Stimulated activated CD4-positive, alpha-beta T cell treated with anti-CD3 and anti-CD28 coated beads, Interleukin-12 subunit alpha, Interleukin-12 subunit beta, amount 100 ng/mL, for 4 hours (primary cell): ENCODE measurements around the gene GIMAP2.
A peak's percentile ranks its signal among the peaks of the same experiment; 100 is the strongest.

Experiments used
- DNase-seq: peaks from one replicate; pipeline ENCODE4 v3.0.0-alpha.2; 2020

The GIMAP2 gene

GRCh38 chr7:150735596-150736358, 50.3 kb downstream of the GIMAP2 start:
- DNase-seq = no peak

GRCh38 chr7:150736864-150737263, 51.4 kb downstream of the GIMAP2 start:
- no peak for DNase-seq

GRCh38 chr7:150737265-150738055, 52.0 kb downstream of the GIMAP2 start, which contains the start of gene GIMAP5:
Gene GIMAP5, plus strand, starts transcription at chr7:150737418. Its CDS starts 3,467 bp downstream, at chr7:150740885.
- peak; percentile 47 for DNase-seq

- no peak for DNase-seq
These were observed 52.6 kb downstream of the GIMAP2 start for GRCh38 chr7:150738092-150738491.

- DNase-seq = no peak
These were observed 53.1 kb downstream of the GIMAP2 start for GRCh38 chr7:150738591-150739001.

- DNase-seq = no peak
These were observed 53.5 kb downstream of the GIMAP2 start for GRCh38 chr7:150739033-150739432.

GRCh38 chr7:150740053-150740452, 54.5 kb downstream of the GIMAP2 start:
- no peak for DNase-seq

GRCh38 chr7:150742286-150742968, 56.9 kb downstream of the GIMAP2 start:
- DNase-seq = no peak
